OCI-LY1 (cell line): ENCODE data around the gene LDLRAD4.

Experiments used
- CTCF ChIP-seq: fragments of 200-600 bp; sonication (generic), shearing (Covaris generic); IDR thresholded peaks from 2 replicates; pipeline ENCODE4 v1.5.1; 2017; ENCODE audit warnings: mild to moderate bottlenecking, antibody characterized with exemption, low read length, moderate library complexity, mixed read lengths
- EZH2 ChIP-seq: fragments of 200-600 bp; sonication (generic), shearing (Covaris generic); IDR thresholded peaks from 2 replicates; pipeline ENCODE4 v1.8.0; 2017; ENCODE audit warnings: borderline replicate concordance, mixed run types, mild to moderate bottlenecking, antibody characterized with exemption, low read length, moderate library complexity, mixed read lengths

GRCh38 chr18:13357289-13357688 is 138.7 kb downstream of the LDLRAD4 start:
- TF ChIP-seq CTCF (no peak), EZH2 (no peak)
